Measurements from ENCODE around the gene POLR2A. TPM values are rescaled to one million over a fixed set of nuclear protein-coding genes. Genes with fewer than 3 reads are reported as not detected.

Gene POLR2A
- total and polyA plus RNA-seq, 2 of the 4 experiments (the other 2 are of a cell fraction): 54.0 to 56.6 TPM

DNA sequence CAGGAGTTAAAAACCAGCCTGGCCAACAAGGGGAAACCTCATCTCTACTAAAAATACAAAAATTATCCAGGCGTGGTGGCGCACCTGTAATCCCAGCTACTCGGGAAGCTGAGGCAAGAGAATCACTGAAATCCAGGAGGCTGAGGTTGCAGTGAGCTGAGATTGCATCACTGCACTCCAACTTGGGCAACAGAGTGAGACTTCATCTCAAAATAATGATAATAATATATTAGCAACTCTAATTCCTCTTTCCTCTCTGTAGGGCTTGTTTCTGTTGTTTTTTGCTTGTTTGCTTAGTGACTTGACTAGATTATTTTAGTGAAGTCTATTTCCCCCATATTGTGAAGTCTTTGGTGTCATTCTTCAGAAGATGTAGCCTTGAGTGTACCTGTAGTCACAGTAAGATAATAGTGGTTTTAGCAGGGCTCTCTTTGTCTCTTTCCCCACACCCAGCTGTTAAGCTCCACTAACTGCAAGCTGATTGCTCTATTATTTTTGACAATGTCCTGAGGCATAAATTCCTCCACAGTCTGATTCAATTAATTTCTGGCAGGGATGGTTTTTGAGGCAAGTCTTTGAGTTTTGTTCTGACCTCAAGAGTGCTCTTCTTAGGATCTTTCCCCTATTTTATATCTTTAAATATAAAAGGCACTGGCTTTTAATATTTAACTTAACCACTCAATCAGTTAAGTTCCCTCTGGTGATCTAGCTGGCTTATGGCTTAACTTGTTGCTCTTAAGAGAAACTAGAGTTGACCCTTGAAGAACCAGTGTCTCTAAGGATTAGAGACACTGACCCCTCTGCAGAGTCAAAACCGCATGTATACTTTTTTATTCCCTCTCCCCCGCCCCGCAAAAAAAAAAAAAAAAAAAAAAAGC, 46.1 kb downstream of the POLR2A start:
- no CpG with 5 or more reads among the region's 6 CpGs for WGBS, 2 experiments (ENCODE audit: extremely low coverage in 2 of 2, insufficient read length in 1 of 2)
- POLR2A ChIA-PET (ENCODE audit: unreplicated experiment): no interaction called here
- no peak for ATAC-seq (ENCODE audit: low read depth)
- H2BK5ac ChIP-seq (ENCODE audit: low read depth, low read length, poor library complexity, severe bottlenecking): no peak overlapping the region
- no peaks in the 10 kb centered on the region for H3K79me1 ChIP-seq (ENCODE audit: low read depth in 1 of 2, low read length in 2 of 2)
- no peaks in the 10 kb centered on the region for H3K36me3 ChIP-seq (ENCODE audit: control insufficient read depth, insufficient read depth, low read length)
- no peak overlapping the region for H3K18ac ChIP-seq (ENCODE audit: low read depth, low read length)
- H3K14ac ChIP-seq (replicated peaks; ENCODE audit: low read depth, low read length): no peak overlapping the region
- H3K4me1 ChIP-seq (ENCODE audit: control insufficient read depth, insufficient read depth, low read length): no peaks in the 10 kb centered on the region
- in situ Hi-C loops (cut with MboI; ENCODE audit: low sequenced_read_pairs) (loop anchor here (25.0 kb wide), 1 partner anchor 468 kb away; no protein-coding TSS in a partner anchor), dilution Hi-C loops (cut with HindIII; ENCODE audit: low sequenced_read_pairs, unreplicated experiment) (no loop called here), intact Hi-C loops (cut with micrococcal nuclease) (no loop called here)
- no peak overlapping the region for H3K27ac ChIP-seq (ENCODE audit: insufficient read depth, low read length)
- peaks cover 16% of the 10 kb centered on the region for H3K9me3 ChIP-seq (ENCODE audit: control insufficient read depth, insufficient read depth, low read length)
- H4K5ac ChIP-seq (ENCODE audit: low read depth, low read length): no peak overlapping the region
- no peak overlapping the region for H3K9ac ChIP-seq (ENCODE audit: low read depth, low read length)
- H4K20me1 ChIP-seq (ENCODE audit: insufficient read depth, low read length): no peaks in the 10 kb centered on the region
- H3K56ac ChIP-seq (ENCODE audit: extremely low read depth, insufficient read depth, low read length): no peak overlapping the region
- no peak overlapping the region for H3K4ac ChIP-seq (ENCODE audit: low read depth, low read length)
- H2AK9ac ChIP-seq (replicated peaks; ENCODE audit: low read depth, low read length, poor library complexity): no peak overlapping the region
- no peak overlapping the region for H2BK15ac ChIP-seq (ENCODE audit: low read depth, low read length)
- no peak overlapping the region for H2AK5ac ChIP-seq (ENCODE audit: low read depth, low read length)
- no peaks in the 10 kb centered on the region for H3K9me1 ChIP-seq (ENCODE audit: insufficient read depth, low read length)
- TF ChIP-seq CTCF (conservative IDR thresholded peaks at IDR 0.05; ENCODE audit: low read depth, low read length): no peak
- TF ChIP-seq CEBPB (IDR thresholded peaks at IDR 0.05; ENCODE audit: low read depth, low read length): 0 out of 2 replicates have a peak, but pooled peaks have one; percentile 9
- TF ChIP-seq MAZ (IDR thresholded peaks at IDR 0.05; ENCODE audit: borderline replicate concordance, low read depth, low read length): no peak
- TF ChIP-seq RAD21 (IDR thresholded peaks at IDR 0.05; ENCODE audit: low read length): no peak
- TF ChIP-seq FOS (IDR thresholded peaks at IDR 0.05; ENCODE audit: low read depth, low read length): no peak
- no peak for TF ChIP-seq MAFK (IDR thresholded peaks at IDR 0.05; ENCODE audit: low read depth, low read length)
- TF ChIP-seq CHD1 (IDR thresholded peaks at IDR 0.05; ENCODE audit: low read depth, low read length): no peak
- no peak overlapping the region for H2BK120ac ChIP-seq (ENCODE audit: low read depth, low read length)
- H3K4me3 ChIP-seq (ENCODE audit: insufficient read depth, low read depth, low read length): no peak overlapping the region
- H3K4me2 ChIP-seq (ENCODE audit: low read depth, low read length): no peak overlapping the region
- H3K27me3 ChIP-seq (ENCODE audit: control insufficient read depth, insufficient read depth, low read length): no peaks in the 10 kb centered on the region
- no peak overlapping the region for H4K8ac ChIP-seq (ENCODE audit: low read depth in 2 of 2, low read length in 2 of 2)
- H3K23ac ChIP-seq (ENCODE audit: low read depth, low read length): no peak overlapping the region
- H4K91ac ChIP-seq (ENCODE audit: insufficient read depth, low read depth, low read length): no peak overlapping the region
- no peak overlapping the region for H2BK20ac ChIP-seq (ENCODE audit: low read depth, low read length)
- no TSS peak for BruUV-seq (replicated peaks)
- DNase-seq: no peak
- no peak overlapping the region for H2AFZ ChIP-seq (replicated peaks; ENCODE audit: low read length, poor library complexity)
- CTCF ChIA-PET: interaction anchor here (0.7 kb wide), 1 partner anchor 110 kb away, joined by 7 read pairs; no protein-coding TSS in a partner anchor
